GM12892 (cell line): ENCODE measurements around the gene IRS1.

Source experiments
- POLR2A ChIP-seq: IDR thresholded peaks from 2 replicates; pipeline ENCODE4 v1.6.1; 2011; ENCODE audit warnings: low read depth, low read length, control low read depth
- POLR2AphosphoS5 ChIP-seq: IDR thresholded peaks from 2 replicates; pipeline ENCODE4 v1.6.1; 2011; ENCODE audit warnings: low read depth, low read length, control low read depth
- TAF1 ChIP-seq: IDR thresholded peaks from 2 replicates; pipeline ENCODE4 v1.6.1; 2011; ENCODE audit warnings: low read depth, mild to moderate bottlenecking, control low read depth, low read length, borderline replicate concordance

DNA sequence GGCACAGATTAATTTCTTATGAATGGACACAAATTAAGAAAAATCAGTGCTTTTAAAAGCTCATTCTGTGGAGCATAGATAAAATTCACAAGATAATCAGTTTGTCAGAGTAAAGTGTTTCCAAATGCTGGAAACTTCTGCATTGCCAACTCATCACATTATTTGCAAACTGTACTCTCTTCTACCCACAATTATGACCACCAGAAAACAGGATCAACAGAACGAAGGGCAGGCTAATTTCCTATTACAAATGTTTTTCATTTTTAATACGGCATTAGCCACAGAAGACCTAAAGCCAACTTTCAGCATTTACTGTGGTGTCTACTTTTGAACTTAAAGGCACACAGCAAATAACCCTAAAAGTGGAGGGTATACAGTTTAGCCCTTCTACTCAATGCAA, 6.0 kb downstream of the IRS1 start:
- TF ChIP-seq POLR2AphosphoS5 (no peak), POLR2A (no peak), TAF1 (no peak)
